K562 (cell line): ENCODE results near the gene CORT. TPM values are rescaled to one million over a fixed set of nuclear protein-coding genes. Genes with fewer than 3 reads are reported as not detected.
A peak's percentile ranks its signal among the peaks of the same experiment; 100 is the strongest.

Source experiments
- CC2D1A ChIP-seq: fragments of 450-650 bp; IDR thresholded peaks from 2 replicates; pipeline ENCODE4 v1.6.1; 2017; ENCODE audit warnings: mild to moderate bottlenecking
- ELF2 ChIP-seq: fragments of 250-450 bp; sonication (Bioruptor Pico); IDR thresholded peaks from 2 replicates; pipeline ENCODE4 v1.5.0; 2021; ENCODE audit warnings: mild to moderate bottlenecking
- ELF4 ChIP-seq: fragments of 450-650 bp; formaldehyde crosslinking; IDR thresholded peaks from 2 replicates; pipeline ENCODE4 v1.4.0; 2022; ENCODE audit warnings: missing genetic modification characterization
- HEY1 ChIP-seq: fragments of 250-450 bp; sonication (Bioruptor Pico); IDR thresholded peaks from 2 replicates; pipeline ENCODE4 v1.5.0; 2020; ENCODE audit warnings: mild to moderate bottlenecking, moderate library complexity, borderline replicate concordance
- MED1 ChIP-seq: sonication (generic); formaldehyde crosslinking; IDR thresholded peaks from 2 replicates; pipeline ENCODE4 v1.8.1; 2023; ENCODE audit warnings: missing genetic modification reagents, borderline replicate concordance
- MYC ChIP-seq, 2 experiments: fragments of 250-450 bp in 1 of 2; sonication (Bioruptor Pico) in 1 of 2; IDR thresholded peaks; 2 replicates each; pipeline versions ENCODE4 v1.5.1 to v1.6.1; 2012 to 2021; ENCODE audit warnings: low read depth in 2 of 2, borderline replicate concordance in 1 of 2, improper control_type of control experiment in 1 of 2, low read length in 1 of 2, mild to moderate bottlenecking in 1 of 2, moderate library complexity in 1 of 2
- MYNN ChIP-seq, 2 experiments: sonication (generic); formaldehyde crosslinking in 1 of 2; IDR thresholded peaks; 2 replicates each; pipeline versions ENCODE4 v1.5.0 to v1.6.1; 2016 to 2020; ENCODE audit warnings: antibody characterized with exemption in 1 of 2, missing genetic modification reagents in 1 of 2
- RB1 ChIP-seq: fragments of 450-650 bp; IDR thresholded peaks from 2 replicates; pipeline ENCODE4 v1.6.1; 2017; ENCODE audit warnings: low read depth, mild to moderate bottlenecking
- RFX1 ChIP-seq: fragments of 450-650 bp; IDR thresholded peaks from 2 replicates; pipeline ENCODE4 v1.6.1; 2016; ENCODE audit warnings: mild to moderate bottlenecking, moderate library complexity
- SLC30A9 ChIP-seq: fragments of 250-450 bp; sonication (Bioruptor Pico); IDR thresholded peaks from 2 replicates; pipeline ENCODE4 v1.8.0; 2022; ENCODE audit warnings: mild to moderate bottlenecking, moderate library complexity
- SNIP1 ChIP-seq: fragments of 450-650 bp; IDR thresholded peaks from 2 replicates; pipeline ENCODE4 v1.7.1; 2017; ENCODE audit warnings: low read depth, mild to moderate bottlenecking
- TAF1 ChIP-seq: IDR thresholded peaks from 2 replicates; pipeline ENCODE4 v1.6.1; 2011; ENCODE audit warnings: mild to moderate bottlenecking, low read length, moderate library complexity; ENCODE audit not compliant: insufficient read depth, control insufficient read depth, severe bottlenecking; ENCODE audit errors: extremely low read depth
- UBTF ChIP-seq, 2 experiments: IDR thresholded peaks; 2 replicates each; pipeline ENCODE4 v1.6.1; 2012; ENCODE audit warnings: improper control_type of control experiment in 2 of 2, low read depth in 2 of 2, low read length in 2 of 2, borderline replicate concordance in 1 of 2
- ZBTB7A ChIP-seq: IDR thresholded peaks from 2 replicates; pipeline ENCODE4 v1.6.1; 2011; ENCODE audit warnings: low read depth, mild to moderate bottlenecking, low read length, moderate library complexity, borderline replicate concordance; ENCODE audit not compliant: control insufficient read depth
- ZC3H8 ChIP-seq: fragments of 450-650 bp; IDR thresholded peaks from 2 replicates; pipeline ENCODE4 v1.6.1; 2017
- ZNF766 ChIP-seq: fragments of 200-800 bp; sonication (Bioruptor generic); conservative IDR thresholded peaks from 2 replicates; pipeline ENCODE4 v1.6.1; 2016; ENCODE audit warnings: missing genetic modification characterization, missing compliant biosample characterization
- polyA plus RNA-seq, 8 experiments: library from polyadenylated mRNA; depleted of rRNA in 4 of 8; stranded (reverse) in 5 of 8; unstranded in 3 of 8; fragments of >200 nt; fragmentation: Nextera tagmentation in 2 of 8; fragmentation: Illumina TruSeq in 1 of 8; extraction: Ambion mirVana in 2 of 8; extraction: Trizol in 1 of 8; gene quantifications; 2 replicates each; pipeline versions ENCODE4 v1.2.1 to v1.2.3, GENCODE V29; 2011 to 2014; ENCODE audit warnings: inconsistent platforms in 1 of 8, missing spikeins in 1 of 8
- total RNA-seq, 7 experiments: library from RNA; depleted of rRNA in 6 of 7; stranded (reverse); fragments of >200 nt in 6 of 7; fragmentation: Illumina TruSeq in 2 of 7; extraction: Trizol in 2 of 7; gene quantifications; 2 replicates each; pipeline versions ENCODE4 v1.2.1 to v1.2.3, GENCODE V29; 2011 to 2021; ENCODE audit warnings: low replicate concordance in 1 of 7
- TF ChIP-seq, protein P1 (sequence below), 2 experiments: fragments of 450-650 bp; IDR thresholded peaks; 2 replicates each; pipeline ENCODE4 v1.6.1; 2018; ENCODE audit warnings: mild to moderate bottlenecking in 2 of 2, low read depth in 1 of 2; ENCODE audit not compliant: partially characterized antibody in 2 of 2
- TF ChIP-seq, protein P2 (sequence below): fragments of 450-650 bp; IDR thresholded peaks from 2 replicates; pipeline ENCODE4 v1.7.1; 2018; ENCODE audit warnings: mild to moderate bottlenecking, low read depth; ENCODE audit not compliant: partially characterized antibody

Gene CORT
- total and polyA plus RNA-seq, 9 of the 15 experiments (the other 6 are each of a cell fraction or from before 2014, with no cell fraction given) = 0.08 to 0.54 (median 0.13) TPM; not detected in 5

- 0 out of 2 replicates have a peak, but pooled peaks have one; percentile 28 for TF ChIP-seq MYC (IDR thresholded peaks at IDR 0.05; ENCODE audit: low read depth, low read length)
- TF ChIP-seq MYC (CRISPR knock-in tag; IDR thresholded peaks at IDR 0.05; ENCODE audit: borderline replicate concordance, low read depth) = no peak
- TF ChIP-seq MYNN (IDR thresholded peaks at IDR 0.05) = 0 out of 2 replicates have a peak, but pooled peaks have one; percentile 48
- no peak for TF ChIP-seq MYNN (CRISPR knock-in tag; IDR thresholded peaks at IDR 0.05)
- TF ChIP-seq UBTF (IDR thresholded peaks at IDR 0.05; ENCODE audit: borderline replicate concordance in 1 of 2, low read depth in 2 of 2, low read length in 2 of 2) = no peak
- TF ChIP-seq ZNF766 (CRISPR knock-in tag) = no peak
- TF ChIP-seq ELF4 (CRISPR knock-in tag) = no peak
- TF ChIP-seq ELF2 (CRISPR knock-in tag) = 0 out of 2 replicates have a peak, but pooled peaks have one; percentile 33
- TF ChIP-seq, protein P1, sequence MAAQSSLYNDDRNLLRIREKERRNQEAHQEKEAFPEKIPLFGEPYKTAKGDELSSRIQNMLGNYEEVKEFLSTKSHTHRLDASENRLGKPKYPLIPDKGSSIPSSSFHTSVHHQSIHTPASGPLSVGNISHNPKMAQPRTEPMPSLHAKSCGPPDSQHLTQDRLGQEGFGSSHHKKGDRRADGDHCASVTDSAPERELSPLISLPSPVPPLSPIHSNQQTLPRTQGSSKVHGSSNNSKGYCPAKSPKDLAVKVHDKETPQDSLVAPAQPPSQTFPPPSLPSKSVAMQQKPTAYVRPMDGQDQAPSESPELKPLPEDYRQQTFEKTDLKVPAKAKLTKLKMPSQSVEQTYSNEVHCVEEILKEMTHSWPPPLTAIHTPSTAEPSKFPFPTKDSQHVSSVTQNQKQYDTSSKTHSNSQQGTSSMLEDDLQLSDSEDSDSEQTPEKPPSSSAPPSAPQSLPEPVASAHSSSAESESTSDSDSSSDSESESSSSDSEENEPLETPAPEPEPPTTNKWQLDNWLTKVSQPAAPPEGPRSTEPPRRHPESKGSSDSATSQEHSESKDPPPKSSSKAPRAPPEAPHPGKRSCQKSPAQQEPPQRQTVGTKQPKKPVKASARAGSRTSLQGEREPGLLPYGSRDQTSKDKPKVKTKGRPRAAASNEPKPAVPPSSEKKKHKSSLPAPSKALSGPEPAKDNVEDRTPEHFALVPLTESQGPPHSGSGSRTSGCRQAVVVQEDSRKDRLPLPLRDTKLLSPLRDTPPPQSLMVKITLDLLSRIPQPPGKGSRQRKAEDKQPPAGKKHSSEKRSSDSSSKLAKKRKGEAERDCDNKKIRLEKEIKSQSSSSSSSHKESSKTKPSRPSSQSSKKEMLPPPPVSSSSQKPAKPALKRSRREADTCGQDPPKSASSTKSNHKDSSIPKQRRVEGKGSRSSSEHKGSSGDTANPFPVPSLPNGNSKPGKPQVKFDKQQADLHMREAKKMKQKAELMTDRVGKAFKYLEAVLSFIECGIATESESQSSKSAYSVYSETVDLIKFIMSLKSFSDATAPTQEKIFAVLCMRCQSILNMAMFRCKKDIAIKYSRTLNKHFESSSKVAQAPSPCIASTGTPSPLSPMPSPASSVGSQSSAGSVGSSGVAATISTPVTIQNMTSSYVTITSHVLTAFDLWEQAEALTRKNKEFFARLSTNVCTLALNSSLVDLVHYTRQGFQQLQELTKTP (IDR thresholded peaks at IDR 0.05; ENCODE audit: low read depth in 1 of 2, partially characterized antibody in 2 of 2) = no peak
- no peak for TF ChIP-seq RFX1
- TF ChIP-seq SNIP1 = no peak
- TF ChIP-seq, protein P2, sequence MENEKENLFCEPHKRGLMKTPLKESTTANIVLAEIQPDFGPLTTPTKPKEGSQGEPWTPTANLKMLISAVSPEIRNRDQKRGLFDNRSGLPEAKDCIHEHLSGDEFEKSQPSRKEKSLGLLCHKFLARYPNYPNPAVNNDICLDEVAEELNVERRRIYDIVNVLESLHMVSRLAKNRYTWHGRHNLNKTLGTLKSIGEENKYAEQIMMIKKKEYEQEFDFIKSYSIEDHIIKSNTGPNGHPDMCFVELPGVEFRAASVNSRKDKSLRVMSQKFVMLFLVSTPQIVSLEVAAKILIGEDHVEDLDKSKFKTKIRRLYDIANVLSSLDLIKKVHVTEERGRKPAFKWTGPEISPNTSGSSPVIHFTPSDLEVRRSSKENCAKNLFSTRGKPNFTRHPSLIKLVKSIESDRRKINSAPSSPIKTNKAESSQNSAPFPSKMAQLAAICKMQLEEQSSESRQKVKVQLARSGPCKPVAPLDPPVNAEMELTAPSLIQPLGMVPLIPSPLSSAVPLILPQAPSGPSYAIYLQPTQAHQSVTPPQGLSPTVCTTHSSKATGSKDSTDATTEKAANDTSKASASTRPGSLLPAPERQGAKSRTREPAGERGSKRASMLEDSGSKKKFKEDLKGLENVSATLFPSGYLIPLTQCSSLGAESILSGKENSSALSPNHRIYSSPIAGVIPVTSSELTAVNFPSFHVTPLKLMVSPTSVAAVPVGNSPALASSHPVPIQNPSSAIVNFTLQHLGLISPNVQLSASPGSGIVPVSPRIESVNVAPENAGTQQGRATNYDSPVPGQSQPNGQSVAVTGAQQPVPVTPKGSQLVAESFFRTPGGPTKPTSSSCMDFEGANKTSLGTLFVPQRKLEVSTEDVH = peak; percentile 36
- no peak for TF ChIP-seq SLC30A9 (CRISPR knock-in tag)
- no peak for TF ChIP-seq MED1
- 0 out of 2 replicates have a peak, but pooled peaks have one; percentile 50 for TF ChIP-seq CC2D1A
- peak; percentile 54; the same call in 1 of the 2 replicates for TF ChIP-seq RB1
- TF ChIP-seq TAF1 = no peak
- no peak for TF ChIP-seq ZC3H8
- TF ChIP-seq ZBTB7A = no peak
- TF ChIP-seq HEY1 = no peak
Observed at GRCh38 chr1:10494754-10495474, 45.1 kb downstream of the CORT start (continued).
